H7 (cell line): ENCODE measurements around the gene FBXO39. TPM values are rescaled to one million over a fixed set of nuclear protein-coding genes. Genes with fewer than 3 reads are reported as not detected.
"Not testable (repeated sequence)": the region's sequence is repeated elsewhere in the genome, so short reads cannot be mapped to it uniquely, and the experiment has no call there.

Experiments used
- DNase-seq: peaks from one replicate; pipeline ENCODE4 v3.0.0; 2012
- H3K27me3 ChIP-seq: 2 replicates; pipeline ENCODE4 v1.6.0; 2011; ENCODE audit warnings: mild to moderate bottlenecking, low read length; ENCODE audit not compliant: control insufficient read depth, insufficient read depth
- H3K36me3 ChIP-seq: replicated peaks from 2 replicates; pipeline ENCODE4 v1.5.1; 2011; ENCODE audit warnings: low read length; ENCODE audit not compliant: control insufficient read depth, insufficient read depth
- H3K4me3 ChIP-seq: 2 replicates; pipeline ENCODE4 v1.5.1; 2011; ENCODE audit warnings: low read depth, mild to moderate bottlenecking, control low read depth, low read length, moderate library complexity; ENCODE audit not compliant: insufficient read depth
- total RNA-seq: library from RNA; depleted of rRNA; stranded (reverse); fragments of >200 nt; shearing (Covaris generic); gene quantifications from 2 replicates; pipeline ENCODE4 v1.2.3, GENCODE V29; 2014; rRNA removed

FBXO39 gene
- not detected in 2 replicates for total RNA-seq

GRCh38 chr17:6775871-6776405, at the start of gene FBXO39:
Gene FBXO39 (plus strand): TSS chr17:6776215. CDS start chr17:6779869, 3,654 bp downstream.
- Histone ChIP-seq H3K4me3 (peak within 1 kb of the TSS; percentile 37), H3K27me3 (peaks cover 19% of the 10 kb centered on the region), H3K36me3 (no peaks in the 10 kb centered on the region)
- DNase-seq, result peak; percentile 82

- Histone ChIP-seq H3K36me3 (no peaks in the 10 kb centered on the region), H3K4me3 (no peak overlapping the region)
- DNase-seq, result no peak
These were observed 46.5 kb upstream of the FBXO39 start for GRCh38 chr17:6729531-6729930.

DNA sequence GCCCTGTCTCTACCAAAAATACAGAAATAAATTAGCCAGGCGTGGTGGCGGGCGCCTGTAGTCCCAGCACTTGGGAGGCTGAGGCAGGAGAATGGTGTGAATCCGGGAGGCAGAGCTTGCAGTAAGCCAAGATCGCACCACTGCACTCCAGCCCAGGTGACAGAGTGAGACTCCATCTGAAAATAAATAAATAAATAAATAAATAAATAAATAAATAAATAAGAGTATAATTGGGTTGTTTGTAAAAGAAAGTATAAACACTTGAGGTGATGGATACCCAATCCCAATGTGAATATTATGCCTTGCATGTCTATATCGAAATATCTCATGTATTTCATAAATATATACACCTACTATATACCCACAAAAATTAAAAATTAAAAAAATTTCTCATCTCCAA, 29.4 kb upstream of the FBXO39 start:
- not testable (repeated sequence) for H3K27me3 ChIP-seq, H3K36me3 ChIP-seq, DNase-seq, H3K4me3 ChIP-seq

More at GRCh38 chr17:6729531-6729930, 46.5 kb upstream of the FBXO39 start:
- H3K27me3 ChIP-seq, result no peaks in the 10 kb centered on the region; the same call in 1 of the 2 replicates

- DNase-seq, result no peak
- Histone ChIP-seq H3K27me3 (no peaks in the 10 kb centered on the region), H3K36me3 (no peaks in the 10 kb centered on the region), H3K4me3 (no peak overlapping the region)
These were observed 27.4 kb upstream of the FBXO39 start for GRCh38 chr17:6748617-6749016.

DNA sequence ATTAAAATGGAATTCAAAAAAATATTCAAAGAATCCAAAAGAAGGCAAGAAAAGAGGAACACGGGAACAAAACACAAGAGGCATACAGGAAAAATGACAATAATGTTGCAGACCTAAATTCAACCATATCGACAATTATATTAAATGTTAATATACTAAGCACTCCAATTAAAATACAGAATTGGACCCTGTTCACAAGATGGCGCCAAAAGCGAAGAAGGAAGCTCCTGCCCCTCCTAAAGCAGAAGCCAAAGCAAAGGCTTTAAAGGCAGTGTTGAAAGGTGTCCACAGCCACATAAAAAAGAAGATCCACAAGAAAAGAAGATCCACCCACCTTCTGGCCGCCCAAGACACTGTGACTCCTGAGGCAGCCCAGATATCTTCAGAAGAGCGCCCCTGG, 26.5 kb upstream of the FBXO39 start:
- Histone ChIP-seq H3K27me3 (no peaks in the 10 kb centered on the region), H3K4me3 (no peak overlapping the region), H3K36me3 (no peaks in the 10 kb centered on the region)
- no peak for DNase-seq

- H3K27me3 ChIP-seq, result no peaks in the 10 kb centered on the region
- DNase-seq, result peak; percentile 20
- H3K4me3 ChIP-seq, result no peak overlapping the region
- no peaks in the 10 kb centered on the region for H3K36me3 ChIP-seq
These were observed 23.7 kb upstream of the FBXO39 start for GRCh38 chr17:6752068-6752909.

DNA sequence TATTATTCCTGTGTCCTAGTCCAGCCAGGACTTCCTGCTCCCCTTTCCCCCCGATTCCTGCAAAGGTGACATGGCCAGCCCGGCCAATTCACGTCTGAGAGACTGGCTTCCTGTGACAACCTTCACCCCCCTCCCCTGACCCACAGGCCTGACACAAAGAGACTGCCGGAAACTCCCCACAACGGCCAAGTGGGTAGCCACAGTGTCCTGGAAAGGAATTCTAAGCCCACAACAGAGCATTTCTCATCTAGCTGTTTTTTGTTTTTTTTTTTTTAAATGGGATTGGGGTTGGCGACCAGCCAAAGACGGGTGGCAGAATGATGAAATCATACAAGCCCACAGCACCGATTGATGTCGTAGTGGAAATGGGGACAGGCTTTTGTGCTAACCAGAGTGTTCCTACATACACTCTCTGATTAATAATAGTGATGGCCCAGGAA, 23.0 kb upstream of the FBXO39 start:
- Histone ChIP-seq H3K27me3 (no peaks in the 10 kb centered on the region), H3K36me3 (no peaks in the 10 kb centered on the region), H3K4me3 (no peak overlapping the region)
- peak; percentile 44 for DNase-seq

DNA sequence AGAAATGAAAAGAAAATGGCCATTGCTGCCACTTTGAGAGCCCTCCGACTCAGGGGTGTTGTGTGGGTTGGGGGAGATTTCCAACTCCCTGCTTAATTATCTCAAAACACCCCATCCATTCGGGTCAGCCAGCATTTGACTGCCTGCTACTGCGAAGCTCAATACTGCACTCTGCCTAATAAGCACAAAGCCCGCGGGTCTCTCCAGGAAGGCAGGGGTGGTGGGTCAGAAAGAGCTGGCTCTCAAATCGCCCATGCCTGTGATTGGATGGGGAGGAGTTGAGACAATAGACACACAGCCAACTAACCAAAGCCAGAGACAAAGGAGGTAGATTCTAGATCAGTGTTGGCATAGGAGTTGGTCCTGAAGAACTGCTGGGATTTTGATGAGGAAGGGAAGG, 22.5 kb upstream of the FBXO39 start:
- DNase-seq, result peak; percentile 29
- H3K27me3 ChIP-seq, result no peaks in the 10 kb centered on the region
- no peak overlapping the region for H3K4me3 ChIP-seq
- no peaks in the 10 kb centered on the region for H3K36me3 ChIP-seq

DNA sequence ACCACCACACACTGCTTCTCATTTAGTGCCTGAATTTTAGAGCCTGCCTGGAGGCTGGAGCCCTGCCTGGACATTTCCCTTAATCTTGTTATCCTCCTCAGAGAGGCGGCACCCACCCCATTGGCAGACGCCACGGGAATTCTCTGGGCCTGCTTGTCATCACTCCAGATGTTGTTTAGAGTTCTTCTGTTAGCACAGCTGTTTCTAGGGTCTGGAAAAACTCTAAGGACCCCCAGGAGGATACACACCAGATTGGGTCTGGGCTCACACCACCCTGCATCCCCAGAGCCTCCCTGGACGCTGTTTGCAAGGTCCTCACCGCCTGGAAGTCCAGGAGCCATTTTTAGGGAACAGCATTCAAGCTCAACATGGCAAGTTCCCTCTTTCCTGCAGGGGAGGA, 20.7 kb upstream of the FBXO39 start:
- no peak for DNase-seq
- Histone ChIP-seq H3K36me3 (no peaks in the 10 kb centered on the region), H3K27me3 (no peaks in the 10 kb centered on the region), H3K4me3 (no peak overlapping the region)

- no peak within 1 kb of the TSS for H3K4me3 ChIP-seq
- peak; percentile 32 for DNase-seq
These were observed 20.3 kb upstream of the FBXO39 start, which contains the start of gene XAF1 for GRCh38 chr17:6755731-6756184. Gene XAF1 (plus strand): TSS chr17:6756046. CDS start chr17:6756079, 33 bp downstream.

GRCh38 chr17:6756425-6757031, 19.5 kb upstream of the FBXO39 start:
- H3K27me3 ChIP-seq, result no peaks in the 10 kb centered on the region
- H3K36me3 ChIP-seq, result no peaks in the 10 kb centered on the region
- no peak for DNase-seq
- no peak overlapping the region for H3K4me3 ChIP-seq

More at GRCh38 chr17:6755731-6756184, 20.3 kb upstream of the FBXO39 start, which contains the start of gene XAF1:
- H3K27me3 ChIP-seq, result no peaks in the 10 kb centered on the region
- H3K36me3 ChIP-seq, result no peaks in the 10 kb centered on the region

DNA sequence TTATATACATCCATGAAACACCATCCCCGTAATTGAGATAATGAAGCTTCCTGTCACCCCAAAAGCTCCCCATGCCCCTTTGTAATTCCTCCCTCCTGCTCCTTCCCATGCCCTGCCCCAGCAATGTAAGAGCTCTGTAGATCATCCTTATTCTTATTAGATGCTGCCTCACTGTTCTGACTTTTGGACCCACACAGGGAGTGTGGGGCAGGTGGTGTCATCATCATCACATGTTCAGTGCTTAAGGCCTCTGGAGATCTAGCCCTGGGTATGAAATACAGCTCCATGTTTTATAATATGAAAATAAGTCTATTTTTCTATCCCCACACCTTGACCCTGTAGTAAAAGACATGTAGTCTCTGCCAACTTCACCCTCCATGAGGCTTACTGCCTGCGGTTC, 18.3 kb upstream of the FBXO39 start:
- Histone ChIP-seq H3K27me3 (no peaks in the 10 kb centered on the region), H3K4me3 (no peak overlapping the region)
- no peak for DNase-seq

DNA sequence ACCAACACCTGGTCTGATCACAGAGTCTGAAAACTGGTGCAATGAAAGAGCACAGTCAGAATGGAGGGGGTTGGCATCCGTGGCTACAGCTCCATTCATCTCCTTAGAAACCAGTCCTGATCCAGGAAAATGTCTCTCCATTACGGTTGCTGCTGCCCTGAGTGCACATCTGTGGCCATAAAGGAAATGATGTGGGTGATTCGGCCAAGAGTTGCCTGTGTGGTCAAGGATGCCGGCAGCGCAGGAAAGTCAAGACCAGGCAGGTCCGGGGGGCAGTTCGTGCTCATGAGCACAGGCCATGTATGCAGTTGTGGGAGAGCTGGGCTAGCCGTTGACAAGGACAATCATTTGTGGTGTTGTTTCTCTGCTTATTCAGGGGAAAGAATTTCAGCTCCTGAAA, 14.2 kb upstream of the FBXO39 start:
- H3K36me3 ChIP-seq, result no peaks in the 10 kb centered on the region
- no peak for DNase-seq
- H3K27me3 ChIP-seq, result no peaks in the 10 kb centered on the region

More for the DNA sequence above, 18.3 kb upstream of the FBXO39 start:
- H3K36me3 ChIP-seq, result no peaks in the 10 kb centered on the region

DNA sequence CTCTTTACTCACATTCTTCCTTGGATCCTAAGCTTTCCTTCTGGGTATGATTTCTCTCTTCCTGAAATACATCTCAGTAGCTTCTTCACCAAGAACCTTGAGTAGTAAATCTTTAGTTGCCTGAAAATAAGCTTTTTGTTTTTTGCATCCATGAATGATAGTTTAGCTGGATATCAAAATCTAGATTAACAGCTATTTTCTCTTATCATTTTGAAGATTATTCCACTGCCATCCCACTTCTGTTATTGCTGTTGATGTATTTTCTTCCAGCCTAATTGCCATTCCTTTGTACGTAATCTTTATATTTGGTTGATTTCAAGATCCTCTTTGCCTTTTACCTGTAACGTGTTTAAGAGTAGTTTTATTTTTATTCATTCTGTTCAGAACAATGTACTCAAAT, 7.6 kb upstream of the FBXO39 start:
- Histone ChIP-seq H3K27me3 (no peaks in the 10 kb centered on the region; the same call in 1 of the 2 replicates), H3K36me3 (no peaks in the 10 kb centered on the region), H3K4me3 (no peak overlapping the region)
- no peak for DNase-seq

More for the DNA sequence above, 14.2 kb upstream of the FBXO39 start:
- H3K4me3 ChIP-seq, result no peak overlapping the region
